Skeletal muscle satellite cell (primary cell): ENCODE measurements around the gene ZNF488.

Experiments used
- H3K27me3 ChIP-seq: 2 replicates; pipeline ENCODE4 v1.7.0; 2013; ENCODE audit warnings: low read length; ENCODE audit not compliant: control insufficient read depth, insufficient read depth
- H3K36me3 ChIP-seq: 2 replicates; pipeline ENCODE4 v1.7.0; 2013; ENCODE audit warnings: mild to moderate bottlenecking, control low read depth, low read length; ENCODE audit not compliant: insufficient read depth
- H3K4me1 ChIP-seq: 2 replicates; pipeline ENCODE4 v1.7.0; 2013; ENCODE audit warnings: low read length; ENCODE audit not compliant: control insufficient read depth, insufficient read depth
- H3K4me2 ChIP-seq: 2 replicates; pipeline ENCODE4 v1.7.0; 2013; ENCODE audit warnings: mild to moderate bottlenecking, low read length
- H3K4me3 ChIP-seq: 2 replicates; pipeline ENCODE4 v1.7.0; 2013; ENCODE audit warnings: low read length
- H3K9ac ChIP-seq: 2 replicates; pipeline ENCODE4 v1.7.0; 2013; ENCODE audit warnings: mild to moderate bottlenecking, low read depth, low read length, moderate library complexity
- H3K9me3 ChIP-seq: replicated peaks from 2 replicates; pipeline ENCODE4 v1.7.0; 2013; ENCODE audit warnings: mild to moderate bottlenecking, control low read depth, low read length

The ZNF488 gene

GRCh38 chr10:47359626-47360418, 24.3 kb downstream of the ZNF488 start:
- H3K4me2 ChIP-seq = no peak overlapping the region
- H3K4me3 ChIP-seq = no peak overlapping the region
- H3K9me3 ChIP-seq = no peaks in the 10 kb centered on the region
- H3K27me3 ChIP-seq = peaks cover 50% of the 10 kb centered on the region
- no peak overlapping the region for H3K9ac ChIP-seq
- H3K36me3 ChIP-seq = no peaks in the 10 kb centered on the region
- H3K4me1 ChIP-seq = no peaks in the 10 kb centered on the region

GRCh38 chr10:47359101-47359500, 25.0 kb downstream of the ZNF488 start:
- H3K4me2 ChIP-seq = no peak overlapping the region
- no peak overlapping the region for H3K4me3 ChIP-seq
- no peak overlapping the region for H3K9ac ChIP-seq
- H3K27me3 ChIP-seq = peaks cover 43% of the 10 kb centered on the region
- H3K4me1 ChIP-seq = no peaks in the 10 kb centered on the region
- no peaks in the 10 kb centered on the region for H3K36me3 ChIP-seq
- H3K9me3 ChIP-seq = no peaks in the 10 kb centered on the region

- Histone ChIP-seq H3K4me3 (no peak overlapping the region), H3K27me3 (peaks cover 37% of the 10 kb centered on the region), H3K36me3 (no peaks in the 10 kb centered on the region), H3K9me3 (no peaks in the 10 kb centered on the region), H3K4me2 (no peak overlapping the region), H3K9ac (no peak overlapping the region), H3K4me1 (no peaks in the 10 kb centered on the region)
These were observed 25.6 kb downstream of the ZNF488 start for GRCh38 chr10:47358457-47358856.

- no peaks in the 10 kb centered on the region for H3K4me1 ChIP-seq
- H3K4me3 ChIP-seq = no peak overlapping the region
- H3K9ac ChIP-seq = no peak overlapping the region
- no peak overlapping the region for H3K4me2 ChIP-seq
- H3K27me3 ChIP-seq = peaks cover 37% of the 10 kb centered on the region
- no peaks in the 10 kb centered on the region for H3K9me3 ChIP-seq
- no peaks in the 10 kb centered on the region for H3K36me3 ChIP-seq
These were observed 26.2 kb downstream of the ZNF488 start for GRCh38 chr10:47357911-47358310.

GRCh38 chr10:47357131-47357582, 26.9 kb downstream of the ZNF488 start:
- Histone ChIP-seq H3K9me3 (no peaks in the 10 kb centered on the region), H3K36me3 (no peaks in the 10 kb centered on the region), H3K4me3 (no peak overlapping the region), H3K4me1 (no peaks in the 10 kb centered on the region), H3K27me3 (peaks cover 39% of the 10 kb centered on the region), H3K9ac (no peak overlapping the region), H3K4me2 (no peak overlapping the region)

- H3K36me3 ChIP-seq = no peaks in the 10 kb centered on the region
- no peak overlapping the region for H3K9ac ChIP-seq
- peaks cover 36% of the 10 kb centered on the region for H3K27me3 ChIP-seq
- no peaks in the 10 kb centered on the region for H3K4me1 ChIP-seq
- H3K4me3 ChIP-seq = no peak overlapping the region
- no peaks in the 10 kb centered on the region for H3K9me3 ChIP-seq
- no peak overlapping the region for H3K4me2 ChIP-seq
These were observed 27.4 kb downstream of the ZNF488 start for GRCh38 chr10:47356708-47357107.

GRCh38 chr10:47354900-47355299, 29.2 kb downstream of the ZNF488 start:
- H3K4me2 ChIP-seq = no peak overlapping the region
- H3K4me1 ChIP-seq = no peaks in the 10 kb centered on the region
- H3K9ac ChIP-seq = no peak overlapping the region
- peaks cover 36% of the 10 kb centered on the region for H3K27me3 ChIP-seq
- H3K4me3 ChIP-seq = no peak overlapping the region
- H3K9me3 ChIP-seq = no peaks in the 10 kb centered on the region
- H3K36me3 ChIP-seq = no peaks in the 10 kb centered on the region

- no peaks in the 10 kb centered on the region for H3K9me3 ChIP-seq
- H3K9ac ChIP-seq = no peak overlapping the region
- no peak overlapping the region for H3K4me3 ChIP-seq
- H3K4me2 ChIP-seq = no peak overlapping the region
- H3K4me1 ChIP-seq = no peaks in the 10 kb centered on the region
- peaks cover 30% of the 10 kb centered on the region for H3K27me3 ChIP-seq
- H3K36me3 ChIP-seq = no peaks in the 10 kb centered on the region
These were observed 29.9 kb downstream of the ZNF488 start for GRCh38 chr10:47354165-47354564.

- Histone ChIP-seq H3K9me3 (no peaks in the 10 kb centered on the region), H3K4me3 (no peak overlapping the region), H3K4me2 (no peak overlapping the region)
These were observed 30.7 kb downstream of the ZNF488 start for GRCh38 chr10:47353351-47353750.

GRCh38 chr10:47351899-47352815, 31.9 kb downstream of the ZNF488 start:
- Histone ChIP-seq H3K4me2 (no peak overlapping the region), H3K36me3 (no peaks in the 10 kb centered on the region), H3K27me3 (peaks cover 23% of the 10 kb centered on the region), H3K4me1 (no peaks in the 10 kb centered on the region), H3K9me3 (no peaks in the 10 kb centered on the region), H3K9ac (no peak overlapping the region), H3K4me3 (no peak overlapping the region)

More at GRCh38 chr10:47353351-47353750, 30.7 kb downstream of the ZNF488 start:
- Histone ChIP-seq H3K4me1 (no peaks in the 10 kb centered on the region), H3K36me3 (no peaks in the 10 kb centered on the region), H3K27me3 (peaks cover 22% of the 10 kb centered on the region), H3K9ac (no peak overlapping the region)

GRCh38 chr10:47350671-47351640, 33.1 kb downstream of the ZNF488 start:
- Histone ChIP-seq H3K27me3 (peaks cover 25% of the 10 kb centered on the region), H3K4me1 (no peaks in the 10 kb centered on the region), H3K4me3 (no peak overlapping the region), H3K4me2 (no peak overlapping the region), H3K36me3 (no peaks in the 10 kb centered on the region), H3K9me3 (no peaks in the 10 kb centered on the region), H3K9ac (no peak overlapping the region)
